GM12878 (cell line): Measurements from ENCODE around the gene RHCG. TPM values are rescaled to one million over a fixed set of nuclear protein-coding genes. Genes with fewer than 3 reads are reported as not detected.
A peak's percentile ranks its signal among the peaks of the same experiment; 100 is the strongest.

ENCODE experiments used
- ATAC-seq: fragments of 200-7000 bp; cut with Tn5 transposase; 3 replicates; pipeline ENCODE4 v1.9.1; 2020; ENCODE audit warnings: mild to moderate bottlenecking, moderate library complexity
- BruUV-seq: library from RNA; stranded (reverse); fragments of 400-500 nt; replicated peaks from 2 replicates; lab custom pipeline; 2021; lab: Mats Ljungman, UMichigan
- CTCF ChIA-PET: fragments of 300-600 bp; sonication (Branson Sonifier 250); formaldehyde crosslinking; extraction: SDS; loops from one replicate; lab custom pipeline; 2021; ENCODE audit warnings: inconsistent platforms; lab: Yijun Ruan, JAX
- POLR2A ChIA-PET: fragments of 350-600 bp; formaldehyde crosslinking; extraction: SDS; loops from one replicate; lab custom pipeline; 2021; ENCODE audit warnings: inconsistent platforms; lab: Charles Lee
- RAD21 ChIA-PET: fragments of 300-600 bp; sonication (Branson Sonifier 250); formaldehyde crosslinking; loops from one replicate; lab custom pipeline; 2023; ENCODE audit warnings: antibody characterized with exemption; ENCODE audit not compliant: unreplicated experiment; lab: Charles Lee
- SMC1A ChIA-PET: fragments of 300-600 bp; sonication (Branson Sonifier 250); formaldehyde crosslinking; loops from one replicate; lab custom pipeline; 2023; ENCODE audit not compliant: unreplicated experiment, uncharacterized antibody; lab: Charles Lee
- DNase-seq: peaks from one replicate; pipeline ENCODE4 v3.0.0-alpha.2; 2011; ENCODE audit warnings: low read depth, low spot score
- FAIRE-seq: peaks from 3 replicates; lab custom pipeline; 2011; peaks lifted over from hg19 to GRCh38; lab: Jason Lieb, UNC
- H2AFZ ChIP-seq: 2 replicates; pipeline ENCODE4 v1.6.0; 2011; ENCODE audit warnings: low read depth, low read length, control low read depth; ENCODE audit not compliant: control insufficient read depth
- H3K27ac ChIP-seq: 2 replicates; pipeline ENCODE4 v1.5.1; 2011; ENCODE audit warnings: control low read depth; ENCODE audit not compliant: control insufficient read depth, insufficient read depth
- H3K27me3 ChIP-seq, 2 experiments: replicated peaks in 1 of 2; 2 replicates each; pipeline versions ENCODE4 v1.6.0 to v1.6.1; 2011; ENCODE audit warnings: low read length in 1 of 2; ENCODE audit not compliant: control insufficient read depth in 2 of 2, insufficient read depth in 2 of 2
- H3K36me3 ChIP-seq, 2 experiments: 2 replicates each; pipeline ENCODE4 v1.5.1; 2011; ENCODE audit warnings: low read length in 1 of 2; ENCODE audit not compliant: control insufficient read depth in 2 of 2, insufficient read depth in 2 of 2
- H3K4me1 ChIP-seq: 2 replicates; pipeline ENCODE4 v1.6.1; 2011; ENCODE audit warnings: mild to moderate bottlenecking, low read length, moderate library complexity, mixed read lengths; ENCODE audit not compliant: control insufficient read depth, insufficient read depth
- H3K4me2 ChIP-seq: 2 replicates; pipeline ENCODE4 v1.6.0; 2011; ENCODE audit warnings: control low read depth; ENCODE audit not compliant: control insufficient read depth, insufficient read depth
- H3K4me3 ChIP-seq: fragments of 200-600 bp; sonication (generic); 2 replicates; pipeline ENCODE4 v1.5.1; 2016
- H3K79me2 ChIP-seq: 2 replicates; pipeline ENCODE4 v1.6.0; 2011; ENCODE audit warnings: low read length; ENCODE audit not compliant: control insufficient read depth, insufficient read depth
- H3K9ac ChIP-seq: 2 replicates; pipeline ENCODE4 v1.8.0; 2011; ENCODE audit warnings: low read length, control low read depth, mixed read lengths; ENCODE audit not compliant: control insufficient read depth, insufficient read depth
- H3K9me3 ChIP-seq: replicated peaks from 3 replicates; pipeline ENCODE4 v1.5.1; 2011; ENCODE audit warnings: mild to moderate bottlenecking, low read length; ENCODE audit not compliant: control insufficient read depth, insufficient read depth
- H4K20me1 ChIP-seq: 2 replicates; pipeline ENCODE4 v1.6.0; 2011; ENCODE audit not compliant: control insufficient read depth, insufficient read depth
- E2F4 ChIP-seq: IDR thresholded peaks from 2 replicates; pipeline ENCODE4 v1.6.1; 2012; ENCODE audit warnings: low read depth, low read length, improper control_type of control experiment
- E4F1 ChIP-seq: fragments of 450-650 bp; IDR thresholded peaks from 2 replicates; pipeline ENCODE4 v1.6.1; 2018; ENCODE audit warnings: borderline replicate concordance, mild to moderate bottlenecking; ENCODE audit not compliant: partially characterized antibody
- WRNIP1 ChIP-seq: IDR thresholded peaks from 2 replicates; pipeline ENCODE4 v1.6.1; 2011; ENCODE audit warnings: low read depth, low read length, improper control_type of control experiment, borderline replicate concordance
- WGBS: methylation state at CpG from one replicate; pipeline ENCODE4 v1.1.6; 2016; ENCODE audit warnings: low lambda C conversion rate; ENCODE audit not compliant: insufficient replicate concordance, insufficient coverage; ENCODE audit errors: missing lambda C conversion rate; 5-methylcytosine and 5-hydroxymethylcytosine counted together
- in situ Hi-C: fragments of 300-500 bp; cut with MboI; formaldehyde crosslinking; loops from 9 replicates; pipeline ENCODE4 v1.14.3; 2018; ENCODE audit warnings: mixed read lengths
- intact Hi-C: fragments of 100-400 bp; cut with micrococcal nuclease; formaldehyde crosslinking; loops from one replicate; pipeline ENCODE4 v1.14.2; 2022; ENCODE audit not compliant: unreplicated experiment
- polyA plus RNA-seq, 11 experiments: library from polyadenylated mRNA; depleted of rRNA in 4 of 11; unstranded in 6 of 11; stranded (reverse) in 5 of 11; fragments of >200 nt; fragmentation: Nextera tagmentation in 4 of 11; fragmentation: Illumina TruSeq in 1 of 11; extraction: Ambion mirVana in 4 of 11; extraction: Trizol in 1 of 11; gene quantifications; 1 replicate in 1 of 11; 2 replicates in 10 of 11; pipeline versions ENCODE4 v1.2.1 to v1.2.3, GENCODE V29; 2011 to 2016; ENCODE audit warnings: inconsistent platforms in 2 of 11, missing spikeins in 2 of 11, low read depth in 1 of 11
- total RNA-seq, 4 experiments: library from RNA; depleted of rRNA in 3 of 4; stranded (reverse); fragments of >200 nt in 3 of 4; fragmentation: Illumina TruSeq in 1 of 4; extraction: Trizol in 1 of 4; gene quantifications; 2 replicates each; pipeline versions ENCODE4 v1.2.1 to v1.2.3, GENCODE V29; 2013 to 2021

Gene RHCG
- total and polyA plus RNA-seq, 10 of the 15 experiments (the other 5 are each of a cell fraction or from before 2014, with no cell fraction given): 0.05 to 0.11 TPM; not detected in 8

GRCh38 chr15:89451846-89452245, 44.5 kb downstream of the RHCG start:
- in situ Hi-C loops (no loop called here), intact Hi-C loops (no loop called here)
- no peak for FAIRE-seq

GRCh38 chr15:89450076-89451006, 46.0 kb downstream of the RHCG start:
- ATAC-seq: no peak
- H3K27me3 ChIP-seq: no peaks in the 10 kb centered on the region; a peak in 3 of 4 replicates

More at GRCh38 chr15:89451846-89452245, 44.5 kb downstream of the RHCG start:
- DNase-seq: no peak
- no peak for ATAC-seq
- H3K4me1 ChIP-seq: no peaks in the 10 kb centered on the region
- 95% methylated on average over 1 of the region's 1 CpG for WGBS
- no peak overlapping the region for H3K4me3 ChIP-seq
- ChIA-PET SMC1A (interaction anchor here (0.9 to 1.1 kb wide), 2 partner anchors 9 to 20 kb away, joined by 3 to 5 read pairs; no protein-coding TSS in a partner anchor), POLR2A (no interaction called here), CTCF (interaction anchor here (2.5 to 9.5 kb wide), 2 partner anchors 8 to 94 kb away, joined by 8 to 58 read pairs; no protein-coding TSS in a partner anchor), RAD21 (no interaction called here)
- H3K9me3 ChIP-seq: no peaks in the 10 kb centered on the region; the same call in 2 of the 3 replicates
- H3K27ac ChIP-seq: no peak overlapping the region
- H3K79me2 ChIP-seq: no peaks in the 10 kb centered on the region
- H4K20me1 ChIP-seq: no peaks in the 10 kb centered on the region
- no peaks in the 10 kb centered on the region for H3K36me3 ChIP-seq
- TF ChIP-seq WRNIP1: no peak
- no TSS peak for BruUV-seq
- H3K9ac ChIP-seq: no peak overlapping the region
- no peak overlapping the region for H2AFZ ChIP-seq
- no peak overlapping the region for H3K4me2 ChIP-seq
- H3K27me3 ChIP-seq: no peaks in the 10 kb centered on the region; a peak in 3 of 4 replicates

More at GRCh38 chr15:89450076-89451006, 46.0 kb downstream of the RHCG start:
- intact Hi-C loops: no loop called here
- Histone ChIP-seq H3K4me3 (no peak overlapping the region), H4K20me1 (no peaks in the 10 kb centered on the region), H2AFZ (no peak overlapping the region), H3K36me3 (no peaks in the 10 kb centered on the region), H3K4me2 (no peak overlapping the region), H3K9ac (no peak overlapping the region), H3K79me2 (no peaks in the 10 kb centered on the region), H3K9me3 (no peaks in the 10 kb centered on the region; the same call in 2 of the 3 replicates), H3K4me1 (no peaks in the 10 kb centered on the region), H3K27ac (no peak overlapping the region)
- ChIA-PET RAD21 (no interaction called here), SMC1A (interaction anchor here (1.1 kb wide), 1 partner anchor 9 kb away, joined by 3 read pairs; no protein-coding TSS in a partner anchor), CTCF (interaction anchor here (1.1 kb wide), 1 partner anchor 92 kb away, joined by 4 read pairs; no protein-coding TSS in a partner anchor), POLR2A (no interaction called here)
- 23% methylated on average over 10 of the region's 11 CpGs for WGBS
- BruUV-seq: no TSS peak
- no peak for DNase-seq
- TF ChIP-seq E2F4: no peak
- peak; percentile 20 for TF ChIP-seq E4F1
- FAIRE-seq: no peak
- in situ Hi-C loops: no loop called here
